Fibroblast of gingiva (primary cell): ENCODE measurements around the gene CTNNA3.

Source experiments
- DNase-seq: peaks from one replicate; pipeline ENCODE4 v3.0.0-alpha.2; 2011; ENCODE audit warnings: low read depth

Gene CTNNA3

GRCh38 chr10:66929375-66929774, 766.6 kb downstream of the CTNNA3 start:
- DNase-seq = no peak

GRCh38 chr10:66928776-66929175, 767.2 kb downstream of the CTNNA3 start:
- no peak for DNase-seq

GRCh38 chr10:66927971-66928770, 767.8 kb downstream of the CTNNA3 start:
- no peak for DNase-seq

- DNase-seq = no peak
Measured at GRCh38 chr10:66927251-66927935, 768.6 kb downstream of the CTNNA3 start.

GRCh38 chr10:66926841-66927240, 769.2 kb downstream of the CTNNA3 start:
- no peak for DNase-seq

GRCh38 chr10:66925896-66926715, 769.9 kb downstream of the CTNNA3 start, which contains the start of gene LRRTM3:
LRRTM3 (plus strand) TSS chr10:66926036.
- no peak for DNase-seq

GRCh38 chr10:66925373-66925772, 770.6 kb downstream of the CTNNA3 start:
- DNase-seq = no peak

GRCh38 chr10:66924674-66925345, 771.2 kb downstream of the CTNNA3 start:
- no peak for DNase-seq

- DNase-seq = no peak
Measured at GRCh38 chr10:66919248-66919647, 776.7 kb downstream of the CTNNA3 start.

- no peak for DNase-seq
Measured at GRCh38 chr10:66917104-66917503, 778.9 kb downstream of the CTNNA3 start.

- DNase-seq = no peak
Measured at GRCh38 chr10:66916030-66916429, 780.0 kb downstream of the CTNNA3 start.

GRCh38 chr10:66910671-66911070, 785.3 kb downstream of the CTNNA3 start:
- no peak for DNase-seq

- DNase-seq = no peak
Measured at GRCh38 chr10:66892871-66893270, 803.1 kb downstream of the CTNNA3 start.

- DNase-seq = no peak
Measured at GRCh38 chr10:66888237-66888636, 807.8 kb downstream of the CTNNA3 start.

GRCh38 chr10:66886848-66887247, 809.1 kb downstream of the CTNNA3 start:
- no peak for DNase-seq

- DNase-seq = no peak
Measured at GRCh38 chr10:66882271-66882670, 813.7 kb downstream of the CTNNA3 start.

- DNase-seq = no peak
Measured at GRCh38 chr10:66881814-66882213, 814.2 kb downstream of the CTNNA3 start.

GRCh38 chr10:66880826-66881225, 815.2 kb downstream of the CTNNA3 start:
- DNase-seq = no peak

- DNase-seq = no peak
Measured at GRCh38 chr10:66880292-66880691, 815.7 kb downstream of the CTNNA3 start.

GRCh38 chr10:66877361-66877760, 818.6 kb downstream of the CTNNA3 start:
- no peak for DNase-seq

GRCh38 chr10:66869635-66870034, 826.4 kb downstream of the CTNNA3 start:
- DNase-seq = no peak

GRCh38 chr10:66862687-66863258, 833.2 kb downstream of the CTNNA3 start:
- DNase-seq = no peak
